ENCODE results near the gene EPHB6. TPM values are rescaled to one million over a fixed set of nuclear protein-coding genes. Genes with fewer than 3 reads are reported as not detected.

EPHB6 gene
- total RNA-seq, 1 donor, result 11.0 TPM

GRCh38 chr7:142882338-142882678, 27.4 kb downstream of the EPHB6 start:
- TF ChIP-seq, protein P1, sequence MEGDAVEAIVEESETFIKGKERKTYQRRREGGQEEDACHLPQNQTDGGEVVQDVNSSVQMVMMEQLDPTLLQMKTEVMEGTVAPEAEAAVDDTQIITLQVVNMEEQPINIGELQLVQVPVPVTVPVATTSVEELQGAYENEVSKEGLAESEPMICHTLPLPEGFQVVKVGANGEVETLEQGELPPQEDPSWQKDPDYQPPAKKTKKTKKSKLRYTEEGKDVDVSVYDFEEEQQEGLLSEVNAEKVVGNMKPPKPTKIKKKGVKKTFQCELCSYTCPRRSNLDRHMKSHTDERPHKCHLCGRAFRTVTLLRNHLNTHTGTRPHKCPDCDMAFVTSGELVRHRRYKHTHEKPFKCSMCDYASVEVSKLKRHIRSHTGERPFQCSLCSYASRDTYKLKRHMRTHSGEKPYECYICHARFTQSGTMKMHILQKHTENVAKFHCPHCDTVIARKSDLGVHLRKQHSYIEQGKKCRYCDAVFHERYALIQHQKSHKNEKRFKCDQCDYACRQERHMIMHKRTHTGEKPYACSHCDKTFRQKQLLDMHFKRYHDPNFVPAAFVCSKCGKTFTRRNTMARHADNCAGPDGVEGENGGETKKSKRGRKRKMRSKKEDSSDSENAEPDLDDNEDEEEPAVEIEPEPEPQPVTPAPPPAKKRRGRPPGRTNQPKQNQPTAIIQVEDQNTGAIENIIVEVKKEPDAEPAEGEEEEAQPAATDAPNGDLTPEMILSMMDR (IDR thresholded peaks at IDR 0.05; ENCODE audit: insufficient read depth, low read length), result no peak
- no peak for DNase-seq (ENCODE audit: low read depth)
- no peak overlapping the region for H3K4me3 ChIP-seq (ENCODE audit: low read depth, low read length)

- DNase-seq (ENCODE audit: low read depth), result no peak
- no peak overlapping the region for H3K4me3 ChIP-seq (ENCODE audit: low read depth, low read length)
- TF ChIP-seq, protein P1 (IDR thresholded peaks at IDR 0.05; ENCODE audit: insufficient read depth, low read length), result no peak
Measured at GRCh38 chr7:142883145-142883544, 28.3 kb downstream of the EPHB6 start.

DNA sequence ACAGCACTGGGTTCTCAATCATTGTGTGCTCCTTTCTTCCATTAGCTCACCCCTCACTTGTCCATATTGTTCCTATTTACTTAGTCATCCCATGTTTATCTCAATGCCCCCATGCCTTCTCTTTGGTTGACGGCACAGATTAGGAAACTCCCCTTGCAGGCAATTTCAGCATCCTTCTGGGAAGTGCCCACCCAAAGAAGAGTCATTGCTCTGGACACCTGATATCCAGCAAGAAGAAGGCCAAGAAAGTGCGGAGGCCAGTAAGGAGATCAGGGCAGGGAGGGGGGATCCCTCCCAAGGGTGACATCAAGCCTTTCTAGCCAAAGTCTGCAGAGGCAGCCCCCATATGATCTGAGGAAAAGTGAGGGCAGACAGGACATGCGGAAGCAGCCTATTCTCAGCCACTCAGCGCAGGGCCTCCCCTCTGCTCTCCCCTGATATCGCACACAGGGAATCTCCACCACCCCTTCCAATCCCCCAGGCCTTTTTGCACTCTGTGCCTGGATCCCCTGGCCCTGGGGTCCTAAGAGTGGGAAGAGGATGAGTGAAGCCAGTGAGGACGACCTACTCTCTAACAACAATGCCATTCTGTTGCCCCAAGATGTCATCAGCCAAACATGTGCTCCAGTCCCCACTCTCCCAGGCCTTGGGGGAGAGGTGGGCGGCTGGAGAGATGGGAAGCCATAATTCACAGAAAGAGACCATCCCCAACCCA, 28.9 kb downstream of the EPHB6 start:
- DNase-seq (ENCODE audit: low read depth), result no peak
- H3K4me3 ChIP-seq (ENCODE audit: low read depth, low read length), result no peak overlapping the region
- TF ChIP-seq, protein P1 (IDR thresholded peaks at IDR 0.05; ENCODE audit: insufficient read depth, low read length), result no peak

DNA sequence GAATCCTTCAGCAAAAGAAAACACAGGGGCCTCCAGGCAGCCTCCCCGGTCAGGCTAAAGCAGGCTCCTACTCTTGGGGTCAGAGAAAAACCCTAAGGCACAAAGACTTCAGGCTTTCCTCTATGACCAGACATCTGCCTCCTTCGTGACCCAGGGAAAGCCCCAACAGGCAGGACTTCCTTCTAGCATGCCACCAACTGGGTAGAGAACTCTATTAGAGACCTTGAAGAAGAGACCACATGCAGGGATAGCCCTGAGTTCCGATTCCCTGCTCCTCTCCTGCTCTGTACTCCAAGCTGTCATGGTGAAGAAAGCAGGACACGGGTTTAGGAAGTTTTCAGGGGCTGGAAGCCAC, 29.4 kb downstream of the EPHB6 start:
- no peak overlapping the region for H3K4me3 ChIP-seq (ENCODE audit: low read depth, low read length)
- TF ChIP-seq, protein P1 (IDR thresholded peaks at IDR 0.05; ENCODE audit: insufficient read depth, low read length), result no peak
- no peak for DNase-seq (ENCODE audit: low read depth)

DNA sequence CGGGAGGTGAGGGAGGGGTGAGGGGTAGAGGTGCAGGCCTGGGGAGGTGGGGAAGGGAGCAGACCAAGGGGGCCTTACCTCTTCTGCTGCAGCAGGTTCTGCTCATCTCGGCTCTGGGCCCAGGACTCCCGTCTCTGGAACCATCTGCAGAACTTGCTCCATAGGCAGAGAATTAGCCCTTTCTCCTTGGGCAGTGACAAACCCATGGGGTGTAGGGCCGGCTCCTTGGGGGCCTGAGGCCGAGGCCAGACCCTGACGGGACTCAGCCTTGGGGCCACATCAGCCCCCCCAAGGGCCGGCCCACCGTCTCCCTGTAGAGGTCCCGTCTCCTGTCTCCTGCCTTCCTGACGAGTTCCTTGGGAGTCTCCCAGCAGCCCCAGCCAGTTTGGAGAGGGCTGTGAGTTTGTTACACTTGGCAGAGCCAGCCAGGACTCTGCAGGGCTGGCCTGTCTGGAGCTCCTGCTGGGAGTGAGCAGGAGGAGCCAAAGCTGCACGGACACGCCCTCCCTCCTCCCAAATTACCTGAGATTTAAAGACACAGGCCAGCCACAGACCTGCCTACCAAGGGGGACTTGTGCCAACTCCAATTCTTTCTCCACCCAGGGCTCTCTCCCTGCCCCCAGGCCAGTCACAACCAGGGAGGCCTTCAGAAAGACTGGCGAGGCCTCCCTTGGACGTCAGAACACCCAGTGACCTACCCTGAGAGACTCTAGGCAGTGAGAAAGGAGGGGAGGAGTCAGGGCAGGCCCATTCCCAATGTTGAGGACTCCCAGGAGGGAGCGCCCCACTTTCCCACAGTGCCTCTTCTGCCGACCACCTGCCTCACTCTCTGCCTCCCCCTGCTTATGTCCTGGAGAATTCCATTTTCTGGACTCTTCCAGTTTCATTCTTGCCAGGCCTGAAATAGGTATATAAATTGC, 30.7 kb downstream of the EPHB6 start, which contains the start of gene TRPV6:
TSS of gene TRPV6 (minus strand) at position 435 of the 920 bp plus-strand sequence.
- TF ChIP-seq, protein P1 (IDR thresholded peaks at IDR 0.05; ENCODE audit: insufficient read depth, low read length), result no peak
- H3K4me3 ChIP-seq (ENCODE audit: low read depth, low read length), result no peak within 1 kb of the TSS

GRCh38 chr7:142886866-142887265, 32.0 kb downstream of the EPHB6 start:
- TF ChIP-seq, protein P1 (IDR thresholded peaks at IDR 0.05; ENCODE audit: insufficient read depth, low read length), result no peak
- DNase-seq (ENCODE audit: low read depth), result no peak
- no peak overlapping the region for H3K4me3 ChIP-seq (ENCODE audit: low read depth, low read length)

More for the DNA sequence above, 30.7 kb downstream of the EPHB6 start, which contains the start of gene TRPV6:
- DNase-seq (ENCODE audit: low read depth), result no peak
